Stomach (tissue), 4 donors: ENCODE measurements around the gene ODF2.

ENCODE experiments used
- CTCF ChIP-seq, 7 experiments: fragments of 450-650 bp in 4 of 7; fragments of 200-600 bp in 3 of 7; sonication (generic) in 3 of 7; IDR thresholded peaks; one replicate each; pipeline ENCODE4 v1.5.1; 2016 to 2019; ENCODE audit warnings: antibody characterized with exemption in 7 of 7, control low read depth in 2 of 7, mild to moderate bottlenecking in 1 of 7
- POLR2A ChIP-seq, 4 donors: fragments of 450-650 bp; IDR thresholded peaks; one replicate each; pipeline ENCODE4 v1.6.1; 2016; ENCODE audit warnings: antibody characterized with exemption in 4 of 4, control low read depth in 2 of 4, mild to moderate bottlenecking in 1 of 4, moderate library complexity in 1 of 4

- TF ChIP-seq CTCF (IDR thresholded peaks at IDR 0.05) (peak in 5 of 7 experiments; percentile 36 to 82 (median 67)), POLR2A (IDR thresholded peaks at IDR 0.05) (no peak)
Observed at GRCh38 chr9:128420060-128420650, 35.7 kb upstream of the ODF2 start.
